Vagina (tissue), 2 donors: ENCODE data around the gene ANKS1B.

ENCODE experiments used
- POLR2A ChIP-seq, 2 donors: fragments of 450-650 bp; IDR thresholded peaks; one replicate each; pipeline ENCODE4 v1.6.1; 2017; ENCODE audit warnings: antibody characterized with exemption in 2 of 2, mild to moderate bottlenecking in 2 of 2, moderate library complexity in 2 of 2
- POLR2AphosphoS5 ChIP-seq, 2 donors: sonication (generic); formaldehyde crosslinking; IDR thresholded peaks; one replicate each; pipeline ENCODE4 v1.9.0; 2017; ENCODE audit warnings: antibody characterized with exemption in 2 of 2, mild to moderate bottlenecking in 2 of 2, low read depth in 1 of 2; ENCODE audit not compliant: insufficient read depth in 1 of 2
- TF ChIP-seq, protein P1 (sequence below), 3 experiments: fragments of 450-650 bp in 2 of 3; fragments of 200-600 bp in 1 of 3; sonication (generic) in 1 of 3; IDR thresholded peaks; one replicate each; pipeline ENCODE4 v1.5.1; 2017 to 2019; ENCODE audit warnings: antibody characterized with exemption in 3 of 3, mild to moderate bottlenecking in 2 of 3, moderate library complexity in 2 of 3

DNA sequence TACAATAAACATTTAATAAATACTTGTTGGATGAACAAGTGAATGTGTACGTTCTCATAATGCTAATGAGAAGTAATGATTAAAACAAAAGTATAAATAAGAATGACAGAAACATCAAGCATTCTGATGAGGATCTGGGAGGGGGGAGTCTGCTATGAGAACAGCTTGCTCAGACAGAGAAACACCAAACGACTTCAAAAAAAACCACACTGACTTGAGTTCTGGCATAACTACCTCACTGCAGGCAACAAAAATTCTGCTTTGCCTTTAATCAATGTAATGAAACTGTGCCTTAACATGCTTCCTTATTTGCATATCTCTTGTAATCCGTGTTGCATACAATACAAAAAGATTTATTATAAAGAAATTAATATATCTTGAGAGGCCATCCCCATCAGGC is 632.5 kb downstream of the ANKS1B start:
- TF ChIP-seq POLR2A (IDR thresholded peaks at IDR 0.05) = no peak
- TF ChIP-seq, protein P1, sequence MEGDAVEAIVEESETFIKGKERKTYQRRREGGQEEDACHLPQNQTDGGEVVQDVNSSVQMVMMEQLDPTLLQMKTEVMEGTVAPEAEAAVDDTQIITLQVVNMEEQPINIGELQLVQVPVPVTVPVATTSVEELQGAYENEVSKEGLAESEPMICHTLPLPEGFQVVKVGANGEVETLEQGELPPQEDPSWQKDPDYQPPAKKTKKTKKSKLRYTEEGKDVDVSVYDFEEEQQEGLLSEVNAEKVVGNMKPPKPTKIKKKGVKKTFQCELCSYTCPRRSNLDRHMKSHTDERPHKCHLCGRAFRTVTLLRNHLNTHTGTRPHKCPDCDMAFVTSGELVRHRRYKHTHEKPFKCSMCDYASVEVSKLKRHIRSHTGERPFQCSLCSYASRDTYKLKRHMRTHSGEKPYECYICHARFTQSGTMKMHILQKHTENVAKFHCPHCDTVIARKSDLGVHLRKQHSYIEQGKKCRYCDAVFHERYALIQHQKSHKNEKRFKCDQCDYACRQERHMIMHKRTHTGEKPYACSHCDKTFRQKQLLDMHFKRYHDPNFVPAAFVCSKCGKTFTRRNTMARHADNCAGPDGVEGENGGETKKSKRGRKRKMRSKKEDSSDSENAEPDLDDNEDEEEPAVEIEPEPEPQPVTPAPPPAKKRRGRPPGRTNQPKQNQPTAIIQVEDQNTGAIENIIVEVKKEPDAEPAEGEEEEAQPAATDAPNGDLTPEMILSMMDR (IDR thresholded peaks at IDR 0.05) = no peak
- TF ChIP-seq POLR2AphosphoS5 (IDR thresholded peaks at IDR 0.05; ENCODE audit: insufficient read depth in 1 of 2, low read depth in 1 of 2) = no peak
